Endothelial cell of umbilical vein (primary cell): ENCODE measurements around the gene ZNF3. TPM values are rescaled to one million over a fixed set of nuclear protein-coding genes. Genes with fewer than 3 reads are reported as not detected.
A peak's percentile ranks its signal among the peaks of the same experiment; 100 is the strongest.

Experiments
- BruUV-seq: library from RNA; stranded (reverse); fragments of 400-500 nt; replicated peaks from 2 replicates; lab custom pipeline; 2021; lab: Mats Ljungman, UMichigan
- CTCF ChIA-PET: fragments of 300-600, 350-600 bp; sonication (Branson Sonifier 250); formaldehyde crosslinking; loops from one replicate; lab custom pipeline; 2021; ENCODE audit warnings: antibody characterized with exemption, inconsistent platforms; lab: Charles Lee
- POLR2A ChIA-PET: fragments of 300-600, 350-600 bp; sonication (Branson Sonifier 250); formaldehyde crosslinking; loops from one replicate; lab custom pipeline; 2021; ENCODE audit warnings: antibody characterized with exemption, inconsistent platforms; lab: Charles Lee
- DNase-seq: peaks from one replicate; pipeline ENCODE4 v3.0.0-alpha.2; 2011; ENCODE audit warnings: low read depth, low spot score
- FAIRE-seq: peaks from 2 replicates; lab custom pipeline; 2011; peaks lifted over from hg19 to GRCh38; lab: Jason Lieb, UNC
- H2AFZ ChIP-seq: 2 replicates; pipeline ENCODE4 v1.6.0; 2012; ENCODE audit warnings: low read depth, low read length, control low read depth, inconsistent platforms
- H3K27ac ChIP-seq: 2 replicates; pipeline ENCODE4 v1.5.1; 2011; ENCODE audit warnings: low read depth, mild to moderate bottlenecking, control low read depth, low read length, moderate library complexity; ENCODE audit not compliant: insufficient read depth
- H3K27me3 ChIP-seq, 2 experiments: 2 replicates each; pipeline versions ENCODE4 v1.6.0 to v1.6.1; 2011; ENCODE audit warnings: low read length in 2 of 2, mixed read lengths in 1 of 2; ENCODE audit not compliant: control insufficient read depth in 2 of 2, insufficient read depth in 2 of 2
- H3K36me3 ChIP-seq, 2 experiments: 2 replicates in 1 of 2; 3 replicates in 1 of 2; pipeline ENCODE4 v1.5.1; 2011; ENCODE audit warnings: low read length in 2 of 2, mild to moderate bottlenecking in 1 of 2, moderate library complexity in 1 of 2; ENCODE audit not compliant: control insufficient read depth in 2 of 2, insufficient read depth in 2 of 2; ENCODE audit errors: extremely low read depth in 1 of 2
- H3K4me1 ChIP-seq: 3 replicates; pipeline ENCODE4 v1.5.1; 2011; ENCODE audit warnings: mild to moderate bottlenecking, low read length; ENCODE audit not compliant: control insufficient read depth, insufficient read depth; ENCODE audit errors: extremely low read depth
- H3K4me2 ChIP-seq: 2 replicates; pipeline ENCODE4 v1.6.1; 2011; ENCODE audit warnings: low read length, control low read depth, mixed read lengths; ENCODE audit not compliant: insufficient read depth
- H3K4me3 ChIP-seq, 3 experiments: fragments of 200-600 bp in 1 of 3; sonication (generic), shearing (Covaris generic) in 1 of 3; replicated peaks in 1 of 3; 2 replicates each; pipeline ENCODE4 v1.5.1; 2011 to 2016; ENCODE audit warnings: control low read depth in 3 of 3, low read length in 3 of 3, mild to moderate bottlenecking in 2 of 3, inconsistent platforms in 1 of 3, low read depth in 1 of 3, moderate library complexity in 1 of 3; ENCODE audit not compliant: insufficient read depth in 1 of 3
- H3K79me2 ChIP-seq: 2 replicates; pipeline ENCODE4 v1.6.0; 2012; ENCODE audit warnings: low read length, inconsistent platforms; ENCODE audit not compliant: control insufficient read depth, insufficient read depth
- H3K9ac ChIP-seq: replicated peaks from 2 replicates; pipeline ENCODE3; 2011; ENCODE audit warnings: low read length, control low read depth; ENCODE audit not compliant: insufficient read depth; ENCODE audit errors: extremely low read depth
- H3K9me1 ChIP-seq: replicated peaks from 3 replicates; pipeline ENCODE4 v1.6.0; 2011; ENCODE audit warnings: mild to moderate bottlenecking, low read length; ENCODE audit not compliant: control insufficient read depth, insufficient read depth; ENCODE audit errors: extremely low read depth
- H3K9me3 ChIP-seq: replicated peaks from 2 replicates; pipeline ENCODE4 v1.5.1; 2012; ENCODE audit warnings: low read length, inconsistent platforms; ENCODE audit not compliant: control insufficient read depth, insufficient read depth
- H4K20me1 ChIP-seq: replicated peaks from 2 replicates; pipeline ENCODE3; 2011; ENCODE audit warnings: mild to moderate bottlenecking, low read length; ENCODE audit not compliant: control insufficient read depth, insufficient read depth; ENCODE audit errors: extremely low read depth
- CTCF ChIP-seq, 2 donors: IDR thresholded peaks; 1 replicate in 1 of 2; 2 replicates in 1 of 2; pipeline ENCODE4 v1.5.1; 2011; ENCODE audit warnings: low read length in 2 of 2, mild to moderate bottlenecking in 2 of 2, moderate library complexity in 2 of 2, control low read depth in 1 of 2, inconsistent platforms in 1 of 2, low read depth in 1 of 2; ENCODE audit not compliant: insufficient read depth in 1 of 2; ENCODE audit errors: extremely low read depth in 1 of 2
- EZH2 ChIP-seq: IDR thresholded peaks from 2 replicates; pipeline ENCODE4 v1.6.1; 2012; ENCODE audit warnings: borderline replicate concordance, low read depth, mild to moderate bottlenecking, moderate library complexity, low read length, inconsistent platforms; ENCODE audit not compliant: severe bottlenecking
- FOS ChIP-seq: IDR thresholded peaks from 2 replicates; pipeline ENCODE4 v1.6.1; 2011; ENCODE audit warnings: mild to moderate bottlenecking, low read length, moderate library complexity, borderline replicate concordance; ENCODE audit not compliant: insufficient read depth
- GATA2 ChIP-seq: IDR thresholded peaks from 2 replicates; pipeline ENCODE4 v1.7.0; 2011; ENCODE audit warnings: low read depth, mild to moderate bottlenecking, moderate library complexity, mixed read lengths, low read length; ENCODE audit not compliant: insufficient read length, insufficient read depth
- JUN ChIP-seq: IDR thresholded peaks from 2 replicates; pipeline ENCODE4 v1.6.1; 2011; ENCODE audit warnings: borderline replicate concordance, low read depth; ENCODE audit not compliant: insufficient read length, insufficient read depth
- MAX ChIP-seq: IDR thresholded peaks from 2 replicates; pipeline ENCODE4 v1.6.1; 2011; ENCODE audit not compliant: insufficient read depth, insufficient read length
- MYC ChIP-seq: IDR thresholded peaks from one replicate; pipeline ENCODE4 v1.6.1; 2011; ENCODE audit warnings: mild to moderate bottlenecking, low read depth, low read length
- POLR2A ChIP-seq: IDR thresholded peaks from 2 replicates; pipeline ENCODE4 v1.6.1; 2012; ENCODE audit warnings: low read depth, mild to moderate bottlenecking, control low read depth, low read length
- POLR2AphosphoS5 ChIP-seq: IDR thresholded peaks from 2 replicates; pipeline ENCODE4 v1.6.1; 2012; ENCODE audit warnings: low read depth, mild to moderate bottlenecking, control low read depth, low read length, moderate library complexity; ENCODE audit not compliant: insufficient read depth
- dilution Hi-C: fragments of 300-500 bp; cut with MboI; formaldehyde crosslinking; loops from one replicate; pipeline ENCODE4 v1.15.0; 2019; ENCODE audit warnings: low sequenced_read_pairs; ENCODE audit not compliant: extremely low pct_ligation_motif_present
- intact Hi-C: fragments of 100-400 bp; cut with micrococcal nuclease; formaldehyde crosslinking; loops from one replicate; pipeline ENCODE4 v1.10.0; 2022
- polyA plus RNA-seq, 4 experiments: library from polyadenylated mRNA; depleted of rRNA in 3 of 4; stranded (reverse) in 3 of 4; unstranded in 1 of 4; fragments of >200 nt; gene quantifications; 2 replicates each; pipeline versions ENCODE4 v1.2.1 to v1.2.3, GENCODE V29; 2011 to 2012; ENCODE audit warnings: missing spikeins in 1 of 4
- total RNA-seq: library from RNA; stranded (reverse); gene quantifications from 2 replicates; pipeline ENCODE4 v1.2.3, GENCODE V29; 2021

Gene ZNF3
- total and polyA plus RNA-seq, 2 donors (not counting 3 experiments of a cell fraction or from before 2014, with no cell fraction given) = 21.8 to 30.9 TPM

GRCh38 chr7:100126239-100126930 is 44.9 kb upstream of the ZNF3 start:
- H3K9me1 ChIP-seq = no peaks in the 10 kb centered on the region
- peaks cover 11% of the 10 kb centered on the region for H3K4me1 ChIP-seq
- H3K27me3 ChIP-seq = no peaks in the 10 kb centered on the region
- no peak for FAIRE-seq
- TF ChIP-seq POLR2A = no peak
- no peak for TF ChIP-seq CTCF (IDR thresholded peaks at IDR 0.05; ENCODE audit: extremely low read depth in 1 of 2, insufficient read depth in 1 of 2, low read depth in 1 of 2, low read length in 2 of 2)
- no peak for TF ChIP-seq FOS
- no peak for TF ChIP-seq JUN
- TF ChIP-seq GATA2 = no peak
- TF ChIP-seq MAX = no peak
- no peak for TF ChIP-seq POLR2AphosphoS5
- no peak for TF ChIP-seq EZH2
- TF ChIP-seq MYC = no peak
- no peaks in the 10 kb centered on the region for H4K20me1 ChIP-seq
- peak overlapping the region; percentile 89 for H3K4me2 ChIP-seq
- no peaks in the 10 kb centered on the region for H3K79me2 ChIP-seq
- ChIA-PET POLR2A (interaction anchor here (0.7 kb wide), 1 partner anchor 303 kb away, joined by 3 read pairs; the partner anchor contains the start of gene MEPCE), CTCF (interaction anchor here (0.9 to 1.3 kb wide), 4 partner anchors 25 to 135 kb away, joined by 3 to 6 read pairs (median 4); partner anchors contain the start of genes AP4M1 and MCM7)
- intact Hi-C loops = loop anchor here (2.0 to 5.0 kb wide), 2 partner anchors 40 to 134 kb away; no protein-coding TSS in a partner anchor
- BruUV-seq = TSS peak; percentile 73
- peak overlapping the region; percentile 99 for H3K9ac ChIP-seq
- H3K36me3 ChIP-seq = peaks cover 0 to 2% of the 10 kb centered on the region in 2 experiments
- no peak for DNase-seq
- peak overlapping the region; percentile 86 to 96 (median 93) for H3K4me3 ChIP-seq
- H2AFZ ChIP-seq = peak overlapping the region; percentile 96
- H3K27ac ChIP-seq = peak overlapping the region; percentile 94
- dilution Hi-C loops = no loop called here
- no peaks in the 10 kb centered on the region for H3K9me3 ChIP-seq
